ENCODE data around the gene PNPLA2. TPM values are rescaled to one million over a fixed set of nuclear protein-coding genes. Genes with fewer than 3 reads are reported as not detected.

The PNPLA2 gene
- total RNA-seq, 1 donor from 2014 or later, result 2.6 TPM

DNA sequence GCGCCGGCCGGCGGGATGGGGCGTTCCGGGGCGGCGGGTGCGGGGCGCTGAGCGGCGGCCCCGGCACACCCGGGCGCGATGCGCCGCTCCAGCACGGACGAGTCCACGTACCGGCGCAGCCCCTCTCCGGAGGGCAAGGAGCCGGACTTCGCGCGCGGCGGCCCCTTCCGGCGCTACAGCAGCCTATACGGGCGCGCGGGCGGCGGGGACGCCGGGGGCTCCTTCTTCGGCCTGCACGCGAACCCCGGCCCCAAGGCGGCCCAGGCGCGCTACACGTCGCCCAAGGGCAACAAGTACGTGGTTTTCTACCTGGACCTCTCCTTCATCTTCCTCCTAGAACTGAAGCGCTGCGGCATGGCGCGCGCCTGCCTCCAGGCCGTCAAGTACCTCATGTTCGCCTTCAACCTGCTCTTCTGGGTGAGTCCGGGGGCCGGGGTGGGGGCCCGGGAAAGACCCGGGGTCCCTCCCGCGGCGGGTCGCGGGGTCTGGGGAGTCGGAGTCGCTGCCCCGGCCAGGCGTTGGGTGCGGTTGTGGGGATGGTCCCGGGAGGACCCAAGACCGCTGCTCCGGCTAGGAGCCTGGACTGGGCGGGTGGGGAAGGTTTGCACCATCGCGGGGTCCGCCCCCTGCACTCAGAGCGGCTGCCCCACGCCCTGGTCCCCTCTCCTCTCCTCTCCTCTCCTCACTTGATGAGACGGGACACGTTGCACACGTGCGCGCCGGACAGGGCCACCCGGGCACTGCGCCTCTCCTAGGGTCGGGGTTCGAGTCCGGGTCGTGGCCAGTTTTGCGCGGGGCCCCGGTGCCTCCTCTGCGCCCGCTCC is 31.4 kb downstream of the PNPLA2 start:
- DNase-seq (ENCODE audit: low spot score), result peak; percentile 78
- peak overlapping the region; percentile 52 for H2AFZ ChIP-seq (replicated peaks)
- no peak overlapping the region for H3K27ac ChIP-seq
- H3K4me2 ChIP-seq, result peak overlapping the region; percentile 99
- peak; percentile 32 for TF ChIP-seq EZH2 (IDR thresholded peaks at IDR 0.05)
- TF ChIP-seq, protein P1, sequence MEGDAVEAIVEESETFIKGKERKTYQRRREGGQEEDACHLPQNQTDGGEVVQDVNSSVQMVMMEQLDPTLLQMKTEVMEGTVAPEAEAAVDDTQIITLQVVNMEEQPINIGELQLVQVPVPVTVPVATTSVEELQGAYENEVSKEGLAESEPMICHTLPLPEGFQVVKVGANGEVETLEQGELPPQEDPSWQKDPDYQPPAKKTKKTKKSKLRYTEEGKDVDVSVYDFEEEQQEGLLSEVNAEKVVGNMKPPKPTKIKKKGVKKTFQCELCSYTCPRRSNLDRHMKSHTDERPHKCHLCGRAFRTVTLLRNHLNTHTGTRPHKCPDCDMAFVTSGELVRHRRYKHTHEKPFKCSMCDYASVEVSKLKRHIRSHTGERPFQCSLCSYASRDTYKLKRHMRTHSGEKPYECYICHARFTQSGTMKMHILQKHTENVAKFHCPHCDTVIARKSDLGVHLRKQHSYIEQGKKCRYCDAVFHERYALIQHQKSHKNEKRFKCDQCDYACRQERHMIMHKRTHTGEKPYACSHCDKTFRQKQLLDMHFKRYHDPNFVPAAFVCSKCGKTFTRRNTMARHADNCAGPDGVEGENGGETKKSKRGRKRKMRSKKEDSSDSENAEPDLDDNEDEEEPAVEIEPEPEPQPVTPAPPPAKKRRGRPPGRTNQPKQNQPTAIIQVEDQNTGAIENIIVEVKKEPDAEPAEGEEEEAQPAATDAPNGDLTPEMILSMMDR (IDR thresholded peaks at IDR 0.05), result no peak
- no peaks in the 10 kb centered on the region for H3K36me3 Mint-ChIP-seq
- H3K4me3 Mint-ChIP-seq, result peak overlapping the region; percentile 84
- peaks cover 61% of the 10 kb centered on the region for H4K20me1 ChIP-seq (ENCODE audit: low read depth)
- H3K4me3 ChIP-seq, result peak overlapping the region; percentile 95
- H3K9me3 Mint-ChIP-seq, result no peaks in the 10 kb centered on the region
- peaks cover 9% of the 10 kb centered on the region for H3K79me2 ChIP-seq (ENCODE audit: low read depth)
- H3K9me3 ChIP-seq (ENCODE audit: low read depth), result no peaks in the 10 kb centered on the region
- H3K27ac Mint-ChIP-seq, result no peak overlapping the region
- peaks cover 56% of the 10 kb centered on the region for H3K4me1 ChIP-seq
- H3F3A ChIP-seq (ENCODE audit: low read depth), result peaks cover 39% of the 10 kb centered on the region
- no peak overlapping the region for H3K9ac ChIP-seq
- H3K27me3 ChIP-seq, result peaks cover 29% of the 10 kb centered on the region
- H3K36me3 ChIP-seq, result no peaks in the 10 kb centered on the region
- H3K27me3 Mint-ChIP-seq (ENCODE audit: insufficient read depth, low read depth), result peaks cover 6% of the 10 kb centered on the region
- H3K4me1 Mint-ChIP-seq, result peaks cover 24% of the 10 kb centered on the region

DNA sequence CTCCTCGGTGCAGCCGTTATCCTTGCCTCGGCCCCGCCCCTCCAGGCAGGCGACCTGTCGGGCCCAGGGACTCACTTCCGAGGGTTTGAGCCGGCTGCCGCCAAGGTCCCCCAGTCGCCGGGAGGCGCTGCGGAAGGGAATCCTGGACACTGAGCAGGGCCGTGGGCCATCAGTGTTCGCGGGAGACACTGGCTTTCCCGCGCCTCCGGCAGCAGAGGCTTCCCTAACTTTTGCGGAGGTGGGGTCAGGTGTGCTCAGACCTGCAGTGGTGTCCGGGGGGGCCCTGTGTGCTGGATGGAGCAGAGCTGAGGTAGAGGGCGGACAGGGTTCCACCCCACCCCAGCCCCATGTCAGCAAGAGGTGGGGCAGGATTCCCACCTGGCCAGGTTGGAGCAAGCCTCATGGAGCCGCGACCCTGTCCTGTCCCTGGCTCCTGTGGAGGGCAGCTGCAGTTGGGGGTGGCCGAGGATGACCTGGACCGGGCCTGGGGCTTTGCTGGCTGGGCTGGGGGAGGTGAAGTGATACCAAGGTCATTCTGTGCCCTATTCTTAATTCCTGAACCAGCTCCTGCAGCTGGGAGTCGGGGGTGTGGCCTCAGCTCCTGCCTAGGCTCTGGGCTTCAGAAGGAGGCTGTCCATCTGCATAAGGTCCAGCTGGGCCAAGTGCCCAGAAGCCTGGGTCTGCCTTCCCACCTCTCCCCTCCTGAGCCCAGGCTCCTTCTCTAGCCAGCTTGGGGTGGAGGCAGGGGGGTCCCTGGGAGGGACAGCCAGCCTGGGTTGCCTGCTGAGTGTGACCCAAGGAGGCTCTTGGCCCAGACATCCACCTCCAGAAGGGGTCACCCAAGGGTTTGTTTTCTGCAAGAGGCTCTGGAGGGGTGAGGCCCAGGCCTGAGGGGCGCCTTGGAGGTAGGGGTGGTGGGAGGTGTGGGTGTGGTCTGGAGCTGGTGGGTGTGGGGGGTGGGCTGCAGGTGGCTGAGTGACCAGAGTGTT is 32.4 kb downstream of the PNPLA2 start:
- peaks cover 6% of the 10 kb centered on the region for H3K27me3 Mint-ChIP-seq (ENCODE audit: insufficient read depth, low read depth)
- H3K4me3 Mint-ChIP-seq, result peak overlapping the region; percentile 84
- peaks cover 29% of the 10 kb centered on the region for H3K27me3 ChIP-seq
- H3K4me1 Mint-ChIP-seq, result peaks cover 20% of the 10 kb centered on the region
- H3K36me3 Mint-ChIP-seq, result no peaks in the 10 kb centered on the region
- no peaks in the 10 kb centered on the region for H3K9me3 Mint-ChIP-seq
- peak overlapping the region; percentile 99 for H3K4me2 ChIP-seq
- no peak overlapping the region for H3K27ac Mint-ChIP-seq
- no peak overlapping the region for H3K9ac ChIP-seq
- peak; percentile 77 for DNase-seq (ENCODE audit: low spot score)
- no peak overlapping the region for H2AFZ ChIP-seq (replicated peaks)
- TF ChIP-seq, protein P1 (IDR thresholded peaks at IDR 0.05), result peak; percentile 49
- TF ChIP-seq EZH2phosphoT487 (IDR thresholded peaks at IDR 0.05) (no peak), EZH2 (IDR thresholded peaks at IDR 0.05) (no peak)
- peaks cover 67% of the 10 kb centered on the region for H4K20me1 ChIP-seq (ENCODE audit: low read depth)
- peak overlapping the region; percentile 95 for H3K4me3 ChIP-seq
- no peaks in the 10 kb centered on the region for H3K36me3 ChIP-seq
- H3K79me2 ChIP-seq (ENCODE audit: low read depth), result peaks cover 9% of the 10 kb centered on the region
- H3K27ac ChIP-seq, result no peak overlapping the region
- H3K4me1 ChIP-seq, result peaks cover 51% of the 10 kb centered on the region
- H3F3A ChIP-seq (ENCODE audit: low read depth), result peaks cover 36% of the 10 kb centered on the region
- no peaks in the 10 kb centered on the region for H3K9me3 ChIP-seq (ENCODE audit: low read depth)

GRCh38 chr11:852762-853161 is 34.0 kb downstream of the PNPLA2 start:
- peaks cover 9% of the 10 kb centered on the region for H3K79me2 ChIP-seq (ENCODE audit: low read depth)
- H3K27me3 ChIP-seq, result peaks cover 29% of the 10 kb centered on the region
- no peak overlapping the region for H3K4me3 ChIP-seq
- TF ChIP-seq, protein P1 (IDR thresholded peaks at IDR 0.05), result no peak
- no peak for TF ChIP-seq EZH2 (IDR thresholded peaks at IDR 0.05)
- TF ChIP-seq EZH2phosphoT487 (IDR thresholded peaks at IDR 0.05), result no peak
- no peak overlapping the region for H3K9ac ChIP-seq
- Mint-ChIP-seq H3K4me3 (peak overlapping the region; percentile 48), H3K27ac (no peak overlapping the region), H3K27me3 (ENCODE audit: insufficient read depth, low read depth) (peaks cover 4% of the 10 kb centered on the region), H3K36me3 (no peaks in the 10 kb centered on the region), H3K4me1 (peaks cover 21% of the 10 kb centered on the region), H3K9me3 (no peaks in the 10 kb centered on the region)
- H3K36me3 ChIP-seq, result no peaks in the 10 kb centered on the region
- no peak overlapping the region for H2AFZ ChIP-seq (replicated peaks)
- peaks cover 51% of the 10 kb centered on the region for H3K4me1 ChIP-seq
- H3K27ac ChIP-seq, result no peak overlapping the region
- H3K9me3 ChIP-seq (ENCODE audit: low read depth), result no peaks in the 10 kb centered on the region
- peaks cover 73% of the 10 kb centered on the region for H4K20me1 ChIP-seq (ENCODE audit: low read depth)
- H3K4me2 ChIP-seq, result no peak overlapping the region
- DNase-seq (ENCODE audit: low spot score), result no peak
- peaks cover 36% of the 10 kb centered on the region for H3F3A ChIP-seq (ENCODE audit: low read depth)
